ENCODE measurements around the gene C9orf50.

DNA sequence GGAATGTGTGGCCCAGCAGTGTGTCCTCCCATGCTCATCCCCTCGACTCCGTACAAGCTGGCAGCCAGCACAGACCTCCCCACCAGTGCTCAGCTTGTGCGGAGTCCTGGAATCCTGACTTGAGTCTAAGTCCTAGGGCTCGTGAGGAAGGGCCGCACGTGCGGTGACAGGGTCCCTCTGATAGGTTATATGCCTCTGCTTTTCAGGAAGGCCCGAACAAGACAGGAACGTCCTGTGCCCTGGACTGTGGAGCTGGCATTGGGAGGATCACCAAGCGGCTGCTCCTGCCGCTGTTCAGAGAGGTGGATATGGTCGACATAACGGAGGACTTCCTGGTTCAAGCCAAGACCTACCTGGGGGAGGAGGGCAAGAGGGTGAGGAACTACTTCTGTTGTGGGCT, 12.9 kb upstream of the C9orf50 start:
- TF ChIP-seq, protein P1, sequence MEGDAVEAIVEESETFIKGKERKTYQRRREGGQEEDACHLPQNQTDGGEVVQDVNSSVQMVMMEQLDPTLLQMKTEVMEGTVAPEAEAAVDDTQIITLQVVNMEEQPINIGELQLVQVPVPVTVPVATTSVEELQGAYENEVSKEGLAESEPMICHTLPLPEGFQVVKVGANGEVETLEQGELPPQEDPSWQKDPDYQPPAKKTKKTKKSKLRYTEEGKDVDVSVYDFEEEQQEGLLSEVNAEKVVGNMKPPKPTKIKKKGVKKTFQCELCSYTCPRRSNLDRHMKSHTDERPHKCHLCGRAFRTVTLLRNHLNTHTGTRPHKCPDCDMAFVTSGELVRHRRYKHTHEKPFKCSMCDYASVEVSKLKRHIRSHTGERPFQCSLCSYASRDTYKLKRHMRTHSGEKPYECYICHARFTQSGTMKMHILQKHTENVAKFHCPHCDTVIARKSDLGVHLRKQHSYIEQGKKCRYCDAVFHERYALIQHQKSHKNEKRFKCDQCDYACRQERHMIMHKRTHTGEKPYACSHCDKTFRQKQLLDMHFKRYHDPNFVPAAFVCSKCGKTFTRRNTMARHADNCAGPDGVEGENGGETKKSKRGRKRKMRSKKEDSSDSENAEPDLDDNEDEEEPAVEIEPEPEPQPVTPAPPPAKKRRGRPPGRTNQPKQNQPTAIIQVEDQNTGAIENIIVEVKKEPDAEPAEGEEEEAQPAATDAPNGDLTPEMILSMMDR (IDR thresholded peaks at IDR 0.05): no peak
- TF ChIP-seq EP300 (IDR thresholded peaks at IDR 0.05): no peak
- no peak for TF ChIP-seq POLR2A (IDR thresholded peaks at IDR 0.05; ENCODE audit: low read depth)
